ENCODE results near the gene PPP2R2C. TPM values are rescaled to one million over a fixed set of nuclear protein-coding genes. Genes with fewer than 3 reads are reported as not detected.

Gene PPP2R2C
- total and polyA plus RNA-seq, 10 donors, result 0.07 to 1.3 (median 0.23) TPM; not detected in 1

DNA sequence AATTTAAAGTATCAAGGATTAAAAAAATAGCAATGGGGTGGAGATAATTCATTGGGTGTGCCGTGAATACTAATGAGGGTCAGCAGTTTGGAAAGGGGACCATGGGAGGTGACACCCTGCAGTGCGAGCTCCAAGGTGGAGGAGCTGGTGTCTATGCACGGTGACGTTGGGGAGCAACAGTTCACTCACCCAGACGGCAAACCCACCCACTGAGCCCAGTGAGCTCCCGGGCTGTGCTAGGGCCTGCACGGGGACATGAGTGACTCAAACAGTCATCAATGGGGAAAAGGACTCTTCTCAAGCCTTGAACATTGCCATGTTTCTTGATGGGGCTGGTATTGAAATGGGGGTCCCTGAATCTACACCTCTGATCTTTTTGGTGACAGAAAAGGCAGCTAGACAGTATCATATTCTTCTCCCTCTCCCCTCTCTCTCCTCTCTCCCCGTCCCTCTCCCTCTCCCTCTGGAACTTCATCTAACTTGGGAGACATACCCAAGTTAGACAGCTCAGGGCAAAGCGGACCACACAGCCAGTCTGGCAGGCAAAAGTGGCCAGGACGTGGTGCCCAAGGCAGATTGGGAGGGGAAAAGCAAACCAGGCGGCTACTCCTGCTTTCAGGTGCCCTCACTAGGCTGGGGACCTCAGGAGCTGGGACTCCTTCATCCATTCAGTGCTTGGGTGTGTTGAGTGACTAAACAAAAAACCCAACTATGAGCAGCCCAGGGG, 26.3 kb upstream of the PPP2R2C start:
- WGBS, 5 donors, result 68 to 75% (median 71%) methylated on average over 11 of the region's 11 CpGs

DNA sequence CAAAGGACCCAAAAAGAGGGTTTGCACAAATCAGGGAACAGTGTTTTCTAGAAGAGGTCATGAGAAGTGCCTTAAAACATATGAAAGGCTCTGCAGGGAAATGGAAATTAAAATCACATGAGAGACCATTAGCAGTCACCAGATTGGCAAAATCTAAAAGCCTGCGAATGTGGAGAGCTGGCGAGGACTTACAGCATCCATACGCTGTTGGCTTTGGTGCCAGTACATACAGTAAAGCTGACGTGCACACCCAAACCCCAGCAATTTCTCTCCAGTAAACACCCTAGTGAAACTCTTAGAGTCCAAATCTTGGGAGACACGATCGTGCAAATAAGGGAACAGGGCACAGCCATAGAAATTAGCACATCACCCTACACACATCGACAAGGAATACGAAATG, 25.4 kb upstream of the PPP2R2C start:
- WGBS, 5 donors, result 85 to 89% (median 87%) methylated on average over 8 of the region's 8 CpGs
- intact Hi-C loops (cut with DNase I; ENCODE audit: low total_unique reads), result no loop called here
- Histone ChIP-seq H3K9me3 (peaks cover 0 to 2% (median 0%) of the 10 kb centered on the region in 8 donors), H3K27me3 (replicated peaks in 1 of 7) (peaks cover 0 to 70% (median 6%) of the 10 kb centered on the region in 7 donors), H3K27ac (no peak overlapping the region), H3K4me1 (no peaks in the 10 kb centered on the region), H3K36me3 (no peaks in the 10 kb centered on the region), H3K4me3 (no peak overlapping the region)
- no peak for DNase-seq
- TF ChIP-seq POLR2A (IDR thresholded peaks at IDR 0.05), result no peak
- TF ChIP-seq, protein P1, sequence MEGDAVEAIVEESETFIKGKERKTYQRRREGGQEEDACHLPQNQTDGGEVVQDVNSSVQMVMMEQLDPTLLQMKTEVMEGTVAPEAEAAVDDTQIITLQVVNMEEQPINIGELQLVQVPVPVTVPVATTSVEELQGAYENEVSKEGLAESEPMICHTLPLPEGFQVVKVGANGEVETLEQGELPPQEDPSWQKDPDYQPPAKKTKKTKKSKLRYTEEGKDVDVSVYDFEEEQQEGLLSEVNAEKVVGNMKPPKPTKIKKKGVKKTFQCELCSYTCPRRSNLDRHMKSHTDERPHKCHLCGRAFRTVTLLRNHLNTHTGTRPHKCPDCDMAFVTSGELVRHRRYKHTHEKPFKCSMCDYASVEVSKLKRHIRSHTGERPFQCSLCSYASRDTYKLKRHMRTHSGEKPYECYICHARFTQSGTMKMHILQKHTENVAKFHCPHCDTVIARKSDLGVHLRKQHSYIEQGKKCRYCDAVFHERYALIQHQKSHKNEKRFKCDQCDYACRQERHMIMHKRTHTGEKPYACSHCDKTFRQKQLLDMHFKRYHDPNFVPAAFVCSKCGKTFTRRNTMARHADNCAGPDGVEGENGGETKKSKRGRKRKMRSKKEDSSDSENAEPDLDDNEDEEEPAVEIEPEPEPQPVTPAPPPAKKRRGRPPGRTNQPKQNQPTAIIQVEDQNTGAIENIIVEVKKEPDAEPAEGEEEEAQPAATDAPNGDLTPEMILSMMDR (IDR thresholded peaks at IDR 0.05 in 8 of 11, conservative IDR thresholded peaks at IDR 0.05 in 3 of 11), result no peak
- TF ChIP-seq POLR2AphosphoS5 (IDR thresholded peaks at IDR 0.05), result no peak

More for the DNA sequence above, 26.3 kb upstream of the PPP2R2C start:
- TF ChIP-seq POLR2AphosphoS5 (IDR thresholded peaks at IDR 0.05), result no peak
- no peak for TF ChIP-seq POLR2A (IDR thresholded peaks at IDR 0.05)
- TF ChIP-seq, protein P1 (IDR thresholded peaks at IDR 0.05 in 8 of 11, conservative IDR thresholded peaks at IDR 0.05 in 3 of 11), result no peak
- peaks cover 0 to 11% (median 5%) of the 10 kb centered on the region in 8 donors for H3K9me3 ChIP-seq
- no peak for DNase-seq
- no peak overlapping the region for H3K27ac ChIP-seq
- H3K36me3 ChIP-seq, result no peaks in the 10 kb centered on the region
- H3K4me3 ChIP-seq, result no peak overlapping the region
- peaks cover 0 to 66% (median 3%) of the 10 kb centered on the region in 7 donors for H3K27me3 ChIP-seq (replicated peaks in 1 of 7)
- no peaks in the 10 kb centered on the region for H3K4me1 ChIP-seq
- intact Hi-C loops (cut with DNase I; ENCODE audit: low total_unique reads), result no loop called here

DNA sequence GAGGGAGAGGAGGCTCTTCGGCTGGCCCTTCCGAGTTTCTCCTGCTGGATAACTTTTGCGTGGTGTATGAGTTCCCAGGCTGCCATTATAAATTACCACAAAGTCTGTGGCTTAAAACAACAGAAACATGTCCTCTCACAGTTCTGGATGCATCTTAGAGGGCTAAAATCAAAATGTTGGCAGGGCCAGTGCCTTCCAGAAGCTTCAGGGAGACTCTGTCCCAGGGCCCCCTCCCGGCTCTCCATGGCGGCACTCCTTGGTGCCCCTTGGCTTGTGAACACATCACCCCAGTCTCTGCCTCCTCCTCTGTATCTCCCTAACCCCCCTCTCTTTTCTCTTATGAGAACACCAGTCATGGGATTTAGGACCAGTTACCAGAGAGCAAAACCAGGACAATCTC, 23.3 kb upstream of the PPP2R2C start:
- intact Hi-C loops (cut with DNase I; ENCODE audit: low total_unique reads), result no loop called here
- TF ChIP-seq, protein P1 (IDR thresholded peaks at IDR 0.05 in 8 of 11, conservative IDR thresholded peaks at IDR 0.05 in 3 of 11), result no peak
- no peak for TF ChIP-seq POLR2AphosphoS5 (IDR thresholded peaks at IDR 0.05)
- TF ChIP-seq POLR2A (IDR thresholded peaks at IDR 0.05), result no peak
- H3K4me3 ChIP-seq, result no peak overlapping the region
- WGBS, 5 donors, result 87 to 99% (median 91%) methylated on average over 5 of the region's 5 CpGs
- no peaks in the 10 kb centered on the region for H3K4me1 ChIP-seq
- H3K36me3 ChIP-seq, result no peaks in the 10 kb centered on the region
- peaks cover 0 to 16% (median 13%) of the 10 kb centered on the region in 8 donors for H3K9me3 ChIP-seq
- no peak overlapping the region for H3K27ac ChIP-seq
- no peak for DNase-seq
- peaks cover 0 to 79% (median 9%) of the 10 kb centered on the region in 7 donors for H3K27me3 ChIP-seq (replicated peaks in 1 of 7)

DNA sequence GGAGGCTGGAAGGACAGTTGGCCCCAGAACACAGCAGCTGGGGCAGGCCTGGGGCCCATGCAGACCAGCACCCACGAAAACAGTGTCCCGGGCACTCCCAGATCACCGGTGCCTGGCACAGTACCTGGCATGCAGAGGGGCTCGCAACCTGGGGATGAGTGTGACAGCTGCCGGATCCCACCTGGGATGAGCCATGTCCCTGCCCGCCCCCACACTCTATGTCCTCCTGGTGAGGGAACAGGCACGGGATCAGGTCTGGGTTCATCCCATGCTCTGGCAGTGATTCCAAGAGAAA, 22.8 kb upstream of the PPP2R2C start:
- no peak for TF ChIP-seq POLR2A (IDR thresholded peaks at IDR 0.05)
- TF ChIP-seq, protein P1 (IDR thresholded peaks at IDR 0.05 in 8 of 11, conservative IDR thresholded peaks at IDR 0.05 in 3 of 11), result no peak
- TF ChIP-seq POLR2AphosphoS5 (IDR thresholded peaks at IDR 0.05), result no peak
- Histone ChIP-seq H3K4me1 (no peaks in the 10 kb centered on the region), H3K27ac (no peak overlapping the region), H3K27me3 (replicated peaks in 1 of 7) (peaks cover 0 to 80% (median 12%) of the 10 kb centered on the region in 7 donors), H3K4me3 (no peak overlapping the region), H3K36me3 (no peaks in the 10 kb centered on the region), H3K9me3 (peaks cover 0 to 16% (median 13%) of the 10 kb centered on the region in 8 donors)
- no peak for DNase-seq
- intact Hi-C loops (cut with DNase I; ENCODE audit: low total_unique reads), result no loop called here
- 87 to 96% (median 90%) methylated on average over 4 to 7 of the region's 7 CpGs for WGBS, 5 donors
